H1 (cell line): ENCODE data around the gene STAT4. TPM values are rescaled to one million over a fixed set of nuclear protein-coding genes. Genes with fewer than 3 reads are reported as not detected.
A peak's percentile ranks its signal among the peaks of the same experiment; 100 is the strongest.

Experiments used
- BACH1 ChIP-seq: IDR thresholded peaks from 2 replicates; pipeline ENCODE4 v1.6.1; 2012; ENCODE audit warnings: low read length, improper control_type of control experiment
- CEBPB ChIP-seq: IDR thresholded peaks from 2 replicates; pipeline ENCODE4 v1.6.1; 2012; ENCODE audit warnings: low read depth, low read length
- EZH2 ChIP-seq: fragments of 200-600 bp; sonication (generic); IDR thresholded peaks from 2 replicates; pipeline ENCODE4 v1.7.1; 2012; ENCODE audit warnings: low read depth, mild to moderate bottlenecking, moderate library complexity, low read length, inconsistent platforms; ENCODE audit not compliant: severe bottlenecking
- FOSL1 ChIP-seq: IDR thresholded peaks from 2 replicates; pipeline ENCODE4 v1.6.1; 2011; ENCODE audit warnings: mild to moderate bottlenecking, low read depth, low read length, moderate library complexity; ENCODE audit not compliant: insufficient read depth
- GABPA ChIP-seq: IDR thresholded peaks from 2 replicates; pipeline ENCODE4 v1.6.1; 2011; ENCODE audit warnings: mild to moderate bottlenecking, low read length, moderate library complexity, borderline replicate concordance; ENCODE audit not compliant: insufficient read depth
- KDM4A ChIP-seq: IDR thresholded peaks from one replicate; pipeline ENCODE4 v1.7.1; 2012; ENCODE audit warnings: low read depth, mild to moderate bottlenecking, moderate library complexity, low read length, inconsistent platforms; ENCODE audit not compliant: severe bottlenecking
- POU5F1 ChIP-seq: IDR thresholded peaks from 2 replicates; pipeline ENCODE4 v1.6.1; 2011; ENCODE audit warnings: low read depth, mild to moderate bottlenecking, low read length, moderate library complexity
- RBBP5 ChIP-seq: IDR thresholded peaks from 2 replicates; pipeline ENCODE4 v1.7.1; 2012; ENCODE audit warnings: low read depth, mild to moderate bottlenecking, inconsistent platforms, low read length, moderate library complexity, borderline replicate concordance
- RXRA ChIP-seq: IDR thresholded peaks from 2 replicates; pipeline ENCODE4 v1.6.1; 2011; ENCODE audit warnings: low read depth, mild to moderate bottlenecking, low read length, moderate library complexity; ENCODE audit not compliant: insufficient read depth
- SAP30 ChIP-seq: fragments of 300-600 bp; sonication (generic); IDR thresholded peaks from 2 replicates; pipeline ENCODE4 v1.7.1; 2012; ENCODE audit warnings: low read length, moderate library complexity, mild to moderate bottlenecking, inconsistent platforms; ENCODE audit not compliant: insufficient read depth, insufficient replicate concordance
- SIN3A ChIP-seq, 2 experiments: IDR thresholded peaks in 1 of 2; conservative IDR thresholded peaks in 1 of 2; 2 replicates each; pipeline ENCODE4 v1.6.1; 2011 to 2012; ENCODE audit warnings: low read length in 2 of 2, improper control_type of control experiment in 1 of 2, low read depth in 1 of 2, mild to moderate bottlenecking in 1 of 2
- SIX5 ChIP-seq: IDR thresholded peaks from 2 replicates; pipeline ENCODE4 v1.6.1; 2011; ENCODE audit warnings: mild to moderate bottlenecking, low read depth, low read length
- SP4 ChIP-seq: IDR thresholded peaks from 2 replicates; pipeline ENCODE4 v1.6.1; 2012; ENCODE audit warnings: low read length, inconsistent platforms
- TCF12 ChIP-seq: IDR thresholded peaks from 2 replicates; pipeline ENCODE4 v1.6.1; 2011; ENCODE audit warnings: low read depth, mild to moderate bottlenecking, low read length
- polyA plus RNA-seq, 7 experiments: library from polyadenylated mRNA; depleted of rRNA in 3 of 7; stranded (reverse) in 5 of 7; unstranded in 2 of 7; fragments of >200 nt in 5 of 7; fragments of 200-250 nt in 2 of 7; gene quantifications; 1 replicate in 5 of 7; 2 replicates in 1 of 7; 4 replicates in 1 of 7; pipeline versions ENCODE4 v1.2.1 to v1.2.3, GENCODE V29; 2011 to 2013; ENCODE audit warnings: missing spikeins in 2 of 7, mixed read lengths in 2 of 7
- total RNA-seq: library from RNA; stranded (reverse); fragmentation: NEBNext Ultra II Directional; extraction: Animal tissue kit (Norgen Biotek cat#: 25700); gene quantifications from 2 replicates; pipeline ENCODE4 v1.2.1, GENCODE V29; 2021
- TF ChIP-seq, protein P1 (sequence below): IDR thresholded peaks from 2 replicates; pipeline ENCODE4 v1.6.1; 2012; ENCODE audit warnings: low read length, inconsistent platforms
- TF ChIP-seq, protein P2 (sequence below): IDR thresholded peaks from 2 replicates; pipeline ENCODE4 v1.6.1; 2012; ENCODE audit warnings: inconsistent platforms
- TF ChIP-seq, protein P3 (sequence below): IDR thresholded peaks from 2 replicates; pipeline ENCODE4 v1.6.1; 2012; ENCODE audit warnings: inconsistent platforms
- TF ChIP-seq, protein P4 (sequence below), 3 experiments: IDR thresholded peaks; 1 replicate in 2 of 3; 2 replicates in 1 of 3; pipeline versions ENCODE4 v1.5.1 to v1.6.1; 2011; ENCODE audit warnings: low read length in 3 of 3, mild to moderate bottlenecking in 3 of 3, inconsistent platforms in 2 of 3, low read depth in 1 of 3, moderate library complexity in 1 of 3; ENCODE audit not compliant: insufficient read depth in 1 of 3; ENCODE audit errors: control extremely low read depth in 1 of 3

Gene STAT4
- total and polyA plus RNA-seq, 2 of the 8 experiments (the other 6 are each of a cell fraction or from before 2014, with no cell fraction given) = 0.36 to 0.63 TPM

DNA sequence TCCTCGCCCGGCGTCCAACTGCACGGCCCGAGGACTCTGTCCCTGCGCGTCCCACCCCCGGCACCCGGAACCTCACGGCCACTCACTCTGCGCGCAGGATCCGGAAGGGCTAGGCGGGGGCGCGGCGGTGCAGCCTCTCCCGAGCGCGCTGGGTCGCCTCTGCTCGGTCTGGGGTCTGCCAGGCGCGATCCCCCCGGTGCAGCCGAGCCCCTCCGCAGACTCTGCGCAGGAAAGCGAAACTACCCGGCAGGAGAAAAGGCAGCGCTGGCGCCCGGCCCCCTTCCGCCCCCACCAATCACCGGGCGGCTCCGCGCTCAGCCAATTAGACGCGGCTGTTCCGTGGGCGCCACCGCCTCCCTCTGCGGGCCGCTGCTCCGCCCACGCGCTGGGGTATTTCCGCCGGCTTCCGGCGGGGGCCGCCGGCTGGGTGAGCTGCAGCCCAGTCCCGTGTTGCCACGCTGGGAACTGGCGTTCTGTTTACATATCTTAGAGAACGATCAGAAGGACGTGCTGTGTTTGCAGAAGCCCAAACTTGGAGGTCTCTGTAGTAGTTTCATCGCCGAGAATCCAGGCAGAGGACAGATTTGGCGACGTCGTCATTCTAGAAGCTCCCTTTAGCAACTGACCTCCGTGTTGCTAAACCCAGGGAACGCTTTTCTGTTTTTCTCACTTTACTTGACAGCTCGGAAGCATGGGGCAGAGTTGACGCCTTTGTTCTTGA, 136.7 kb downstream of the STAT4 start, which contains the start of gene STAT1 (continued):
- 0 out of 2 replicates have a peak, but pooled peaks have one; percentile 73 for TF ChIP-seq GABPA
- 0 out of 2 replicates have a peak, but pooled peaks have one; percentile 58 for TF ChIP-seq RXRA
- TF ChIP-seq, protein P1, sequence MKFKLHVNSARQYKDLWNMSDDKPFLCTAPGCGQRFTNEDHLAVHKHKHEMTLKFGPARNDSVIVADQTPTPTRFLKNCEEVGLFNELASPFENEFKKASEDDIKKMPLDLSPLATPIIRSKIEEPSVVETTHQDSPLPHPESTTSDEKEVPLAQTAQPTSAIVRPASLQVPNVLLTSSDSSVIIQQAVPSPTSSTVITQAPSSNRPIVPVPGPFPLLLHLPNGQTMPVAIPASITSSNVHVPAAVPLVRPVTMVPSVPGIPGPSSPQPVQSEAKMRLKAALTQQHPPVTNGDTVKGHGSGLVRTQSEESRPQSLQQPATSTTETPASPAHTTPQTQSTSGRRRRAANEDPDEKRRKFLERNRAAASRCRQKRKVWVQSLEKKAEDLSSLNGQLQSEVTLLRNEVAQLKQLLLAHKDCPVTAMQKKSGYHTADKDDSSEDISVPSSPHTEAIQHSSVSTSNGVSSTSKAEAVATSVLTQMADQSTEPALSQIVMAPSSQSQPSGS = no peak
- no peak for TF ChIP-seq EZH2
- TF ChIP-seq, protein P2, sequence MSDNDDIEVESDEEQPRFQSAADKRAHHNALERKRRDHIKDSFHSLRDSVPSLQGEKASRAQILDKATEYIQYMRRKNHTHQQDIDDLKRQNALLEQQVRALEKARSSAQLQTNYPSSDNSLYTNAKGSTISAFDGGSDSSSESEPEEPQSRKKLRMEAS = peak; percentile 85
- TF ChIP-seq SP4 = peak; percentile 86
- TF ChIP-seq TCF12 = 0 out of 2 replicates have a peak, but pooled peaks have one; percentile 37
- peak; percentile 38 to 52; a peak in 1 of 4 replicates for TF ChIP-seq SIN3A (conservative IDR thresholded peaks at IDR 0.05 in 1 of 2, IDR thresholded peaks at IDR 0.05 in 1 of 2; ENCODE audit: low read depth in 1 of 2, low read length in 2 of 2)
- peak; percentile 79 for TF ChIP-seq BACH1
- TF ChIP-seq, protein P3, sequence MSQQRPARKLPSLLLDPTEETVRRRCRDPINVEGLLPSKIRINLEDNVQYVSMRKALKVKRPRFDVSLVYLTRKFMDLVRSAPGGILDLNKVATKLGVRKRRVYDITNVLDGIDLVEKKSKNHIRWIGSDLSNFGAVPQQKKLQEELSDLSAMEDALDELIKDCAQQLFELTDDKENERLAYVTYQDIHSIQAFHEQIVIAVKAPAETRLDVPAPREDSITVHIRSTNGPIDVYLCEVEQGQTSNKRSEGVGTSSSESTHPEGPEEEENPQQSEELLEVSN = peak; percentile 94
- TF ChIP-seq SIX5 = no peak
- peak; percentile 99 for TF ChIP-seq RBBP5
- TF ChIP-seq SAP30 = peak; percentile 84
- TF ChIP-seq FOSL1 = no peak
- TF ChIP-seq POU5F1 = no peak
- no peak for TF ChIP-seq CEBPB
- TF ChIP-seq KDM4A = peak; percentile 95
- TF ChIP-seq, protein P4, sequence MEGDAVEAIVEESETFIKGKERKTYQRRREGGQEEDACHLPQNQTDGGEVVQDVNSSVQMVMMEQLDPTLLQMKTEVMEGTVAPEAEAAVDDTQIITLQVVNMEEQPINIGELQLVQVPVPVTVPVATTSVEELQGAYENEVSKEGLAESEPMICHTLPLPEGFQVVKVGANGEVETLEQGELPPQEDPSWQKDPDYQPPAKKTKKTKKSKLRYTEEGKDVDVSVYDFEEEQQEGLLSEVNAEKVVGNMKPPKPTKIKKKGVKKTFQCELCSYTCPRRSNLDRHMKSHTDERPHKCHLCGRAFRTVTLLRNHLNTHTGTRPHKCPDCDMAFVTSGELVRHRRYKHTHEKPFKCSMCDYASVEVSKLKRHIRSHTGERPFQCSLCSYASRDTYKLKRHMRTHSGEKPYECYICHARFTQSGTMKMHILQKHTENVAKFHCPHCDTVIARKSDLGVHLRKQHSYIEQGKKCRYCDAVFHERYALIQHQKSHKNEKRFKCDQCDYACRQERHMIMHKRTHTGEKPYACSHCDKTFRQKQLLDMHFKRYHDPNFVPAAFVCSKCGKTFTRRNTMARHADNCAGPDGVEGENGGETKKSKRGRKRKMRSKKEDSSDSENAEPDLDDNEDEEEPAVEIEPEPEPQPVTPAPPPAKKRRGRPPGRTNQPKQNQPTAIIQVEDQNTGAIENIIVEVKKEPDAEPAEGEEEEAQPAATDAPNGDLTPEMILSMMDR (IDR thresholded peaks at IDR 0.05; ENCODE audit: control extremely low read depth in 1 of 3, insufficient read depth in 1 of 3, low read depth in 1 of 3, low read length in 3 of 3) = no peak
